WI38 (cell line): ENCODE data around the gene NIPSNAP2.

Experiments
- H3K4me3 ChIP-seq: 2 replicates; pipeline ENCODE4 v1.5.1; 2011; ENCODE audit warnings: low read depth, mild to moderate bottlenecking, control low read depth, low read length
- CTCF ChIP-seq: IDR thresholded peaks from 2 replicates; pipeline ENCODE4 v1.5.1; 2012; ENCODE audit warnings: low read depth, mild to moderate bottlenecking, control low read depth, low read length

NIPSNAP2 gene

GRCh38 chr7:55964261-55965099, at the start of gene NIPSNAP2:
Gene NIPSNAP2 (plus strand): TSS chr7:55964585. CDS start chr7:55964610, 25 bp downstream.
- TF ChIP-seq CTCF: no peak
- peak within 1 kb of the TSS; percentile 74 for H3K4me3 ChIP-seq

GRCh38 chr7:55917771-55918170, 46.6 kb upstream of the NIPSNAP2 start:
- TF ChIP-seq CTCF: no peak
- no peak overlapping the region for H3K4me3 ChIP-seq

- TF ChIP-seq CTCF: no peak
- H3K4me3 ChIP-seq: no peak overlapping the region
Measured at GRCh38 chr7:55928006-55928767, 36.2 kb upstream of the NIPSNAP2 start.

- no peak overlapping the region for H3K4me3 ChIP-seq
- TF ChIP-seq CTCF: no peak
Measured at GRCh38 chr7:55931421-55932151, 32.8 kb upstream of the NIPSNAP2 start.

- H3K4me3 ChIP-seq: no peak overlapping the region
- no peak for TF ChIP-seq CTCF
Measured at GRCh38 chr7:55939514-55940123, 24.8 kb upstream of the NIPSNAP2 start.

- no peak for TF ChIP-seq CTCF
Measured at GRCh38 chr7:55946545-55946944, 17.8 kb upstream of the NIPSNAP2 start.

More at GRCh38 chr7:55946545-55946944, 17.8 kb upstream of the NIPSNAP2 start:
- no peak overlapping the region for H3K4me3 ChIP-seq
